LNCAP (cell line): ENCODE data around the gene SGSM1.
A peak's percentile ranks its signal among the peaks of the same experiment; 100 is the strongest.

Experiments
- CTCF ChIP-seq: fragments of 450-650 bp; IDR thresholded peaks from 2 replicates; pipeline ENCODE4 v1.5.1; 2017; ENCODE audit warnings: mild to moderate bottlenecking

The SGSM1 gene

GRCh38 chr22:24796860-24797259, 9.2 kb upstream of the SGSM1 start:
- no peak for TF ChIP-seq CTCF

GRCh38 chr22:24801901-24802465, 4.0 kb upstream of the SGSM1 start:
- TF ChIP-seq CTCF, result no peak

- TF ChIP-seq CTCF, result peak; percentile 95
Measured at GRCh38 chr22:24803064-24803542, 2.9 kb upstream of the SGSM1 start.

- no peak for TF ChIP-seq CTCF
Measured at GRCh38 chr22:24806663-24807001, 621 bp downstream of the SGSM1 start.

GRCh38 chr22:24807284-24807950, 1.4 kb downstream of the SGSM1 start:
- no peak for TF ChIP-seq CTCF

- TF ChIP-seq CTCF, result no peak
Measured at GRCh38 chr22:24809331-24809730, 3.3 kb downstream of the SGSM1 start.

- TF ChIP-seq CTCF, result no peak
Measured at GRCh38 chr22:24810043-24810749, 4.2 kb downstream of the SGSM1 start.
